Kidney (tissue), 14 donors: Measurements from ENCODE around the gene NUB1. TPM values are rescaled to one million over a fixed set of nuclear protein-coding genes. Genes with fewer than 3 reads are reported as not detected.

Experiments used
- DNase-seq, 5 donors: peaks; one replicate each; pipeline ENCODE4 v3.0.0-alpha.2; 2013 to 2020
- FAIRE-seq: peaks from 2 replicates; lab custom pipeline; 2012; peaks lifted over from hg19 to GRCh38; lab: Jason Lieb, UNC
- H3K27ac ChIP-seq, 2 donors: one replicate each; pipeline ENCODE4 v1.7.0; 2013; ENCODE audit warnings: low read depth in 2 of 2, low read length in 2 of 2, inconsistent platforms in 1 of 2
- H3K27me3 ChIP-seq: one replicate; pipeline ENCODE4 v1.7.1; 2013; ENCODE audit warnings: low read length, inconsistent platforms; ENCODE audit not compliant: control insufficient read depth, insufficient read depth
- H3K36me3 ChIP-seq, 3 donors: one replicate each; pipeline versions ENCODE4 v1.7.0 to v1.7.1; 2013; ENCODE audit warnings: low read length in 3 of 3, control low read depth in 1 of 3, inconsistent platforms in 1 of 3; ENCODE audit not compliant: insufficient read depth in 3 of 3, control insufficient read depth in 2 of 3
- H3K4me1 ChIP-seq, 3 donors: one replicate each; pipeline versions ENCODE4 v1.7.0 to v1.7.1; 2013; ENCODE audit warnings: low read length in 3 of 3, inconsistent platforms in 1 of 3, low read depth in 1 of 3; ENCODE audit not compliant: control insufficient read depth in 2 of 3, insufficient read depth in 2 of 3
- H3K4me3 ChIP-seq, 3 donors: one replicate each; pipeline versions ENCODE4 v1.7.0 to v1.8.1; 2013; ENCODE audit warnings: low read length in 3 of 3, control low read depth in 1 of 3, inconsistent platforms in 1 of 3
- H3K9ac ChIP-seq, 3 donors: one replicate each; pipeline versions ENCODE4 v1.7.0 to v1.7.1; 2013; ENCODE audit warnings: low read length in 3 of 3, control low read depth in 1 of 3, inconsistent platforms in 1 of 3
- H3K9me3 ChIP-seq, 3 donors: one replicate each; pipeline versions ENCODE4 v1.7.0 to v1.7.1; 2013; ENCODE audit warnings: low read length in 3 of 3, control low read depth in 1 of 3, inconsistent platforms in 1 of 3; ENCODE audit not compliant: control insufficient read depth in 2 of 3, insufficient read depth in 1 of 3
- intact Hi-C: fragments of 100-400 bp; cut with DNase I; formaldehyde crosslinking; loops from one replicate; pipeline ENCODE4 v1.11.1; 2022
- polyA plus RNA-seq: library from polyadenylated mRNA; stranded (reverse); fragments of 350-450 nt; fragmentation: Illumina TruSeq; extraction: RNeasy Lipid Tissue Mini Kit (QIAGEN cat#74804); gene quantifications from one replicate; pipeline ENCODE4 v1.2.3, GENCODE V29; 2014; ENCODE audit warnings: low read depth, low replicate concordance; ENCODE audit not compliant: insufficient read depth
- total RNA-seq: library from RNA; stranded (reverse); fragmentation: NEBNext Ultra II Directional; extraction: Animal tissue kit (Norgen Biotek cat#: 25700); gene quantifications from one replicate; pipeline ENCODE4 v1.2.1, GENCODE V29; 2021
- TF ChIP-seq, protein P1 (sequence below): IDR thresholded peaks from 3 replicates; pipeline ENCODE4 v1.5.1; 2012; ENCODE audit warnings: mild to moderate bottlenecking, moderate library complexity, borderline replicate concordance; ENCODE audit not compliant: insufficient read depth; ENCODE audit errors: extremely low read depth
- donor health status: control.
- donor health status: control.
- donor health status: control.
- donor health status: control.
- donor health status: control.
- donor health status: DM: yes; HTN: yes; CAD: no.
- donor health status: Normal renal cell carcinoma (clear cell type).

NUB1 gene
- total and polyA plus RNA-seq, 2 donors from 2014 or later: 32.7 to 51.8 TPM

DNA sequence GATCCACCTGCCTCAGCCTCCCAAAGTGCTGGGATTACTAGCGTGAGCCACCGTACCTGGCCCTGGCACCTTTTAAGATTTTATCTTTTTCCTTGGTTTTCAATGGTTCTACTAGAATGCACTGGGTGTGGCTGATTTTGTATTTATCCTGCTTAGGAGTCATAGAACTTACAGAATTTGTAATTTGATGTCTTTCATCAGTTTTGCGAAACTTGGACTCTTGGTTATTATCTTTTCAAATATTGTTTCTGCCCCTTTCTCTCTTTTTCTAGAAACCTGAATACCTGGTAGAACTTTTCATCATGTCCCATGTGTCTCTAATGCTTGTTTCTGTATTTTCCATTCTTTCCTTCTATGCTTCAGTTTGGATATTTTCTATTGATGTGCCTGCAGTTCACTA lies 2.8 kb upstream of the NUB1 start:
- peaks cover 0 to 7% (median 0%) of the 10 kb centered on the region in 3 donors for H3K4me1 ChIP-seq
- FAIRE-seq (no peak), DNase-seq (no peak)
- no peaks in the 10 kb centered on the region for H3K27me3 ChIP-seq
- TF ChIP-seq, protein P1, sequence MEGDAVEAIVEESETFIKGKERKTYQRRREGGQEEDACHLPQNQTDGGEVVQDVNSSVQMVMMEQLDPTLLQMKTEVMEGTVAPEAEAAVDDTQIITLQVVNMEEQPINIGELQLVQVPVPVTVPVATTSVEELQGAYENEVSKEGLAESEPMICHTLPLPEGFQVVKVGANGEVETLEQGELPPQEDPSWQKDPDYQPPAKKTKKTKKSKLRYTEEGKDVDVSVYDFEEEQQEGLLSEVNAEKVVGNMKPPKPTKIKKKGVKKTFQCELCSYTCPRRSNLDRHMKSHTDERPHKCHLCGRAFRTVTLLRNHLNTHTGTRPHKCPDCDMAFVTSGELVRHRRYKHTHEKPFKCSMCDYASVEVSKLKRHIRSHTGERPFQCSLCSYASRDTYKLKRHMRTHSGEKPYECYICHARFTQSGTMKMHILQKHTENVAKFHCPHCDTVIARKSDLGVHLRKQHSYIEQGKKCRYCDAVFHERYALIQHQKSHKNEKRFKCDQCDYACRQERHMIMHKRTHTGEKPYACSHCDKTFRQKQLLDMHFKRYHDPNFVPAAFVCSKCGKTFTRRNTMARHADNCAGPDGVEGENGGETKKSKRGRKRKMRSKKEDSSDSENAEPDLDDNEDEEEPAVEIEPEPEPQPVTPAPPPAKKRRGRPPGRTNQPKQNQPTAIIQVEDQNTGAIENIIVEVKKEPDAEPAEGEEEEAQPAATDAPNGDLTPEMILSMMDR: no peak
- intact Hi-C loops: no loop called here
- no peaks in the 10 kb centered on the region for H3K9me3 ChIP-seq
- H3K27ac ChIP-seq: no peak overlapping the region
- H3K4me3 ChIP-seq: no peak overlapping the region
- H3K9ac ChIP-seq: no peak overlapping the region
- no peaks in the 10 kb centered on the region for H3K36me3 ChIP-seq

DNA sequence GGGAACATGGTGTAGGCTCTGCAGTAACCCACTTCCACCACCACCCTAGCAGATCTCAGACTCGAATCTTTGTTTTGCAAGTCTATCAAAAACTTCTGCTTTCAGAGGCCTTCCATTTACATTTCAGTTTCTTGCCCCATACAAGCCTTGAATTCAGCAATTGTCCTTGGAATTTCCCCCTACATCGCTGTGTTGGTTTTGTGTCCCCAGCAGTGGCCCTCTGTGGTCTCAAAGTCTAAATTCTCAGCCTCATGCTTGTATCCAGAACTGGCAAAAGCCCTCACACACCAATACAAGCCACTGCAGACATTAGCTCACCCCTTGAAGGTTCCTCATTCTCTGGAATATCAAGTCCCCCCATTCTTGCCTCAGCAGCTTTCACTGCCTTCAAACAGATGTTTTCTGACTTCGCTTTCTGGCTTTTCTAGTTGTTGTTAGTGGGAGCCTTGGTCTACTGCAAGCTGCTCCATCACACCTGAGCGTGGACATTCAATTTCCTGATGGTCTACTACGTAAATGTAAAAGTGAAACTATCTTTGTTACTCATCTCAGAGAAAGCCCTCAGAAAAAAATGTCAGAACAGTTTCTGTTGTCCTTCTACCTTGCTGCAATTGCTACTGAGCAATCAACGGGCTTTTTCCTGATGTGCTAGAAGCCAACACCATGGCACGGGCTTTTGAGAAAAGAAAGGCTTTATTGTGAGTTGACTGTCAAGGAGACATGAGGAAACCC lies 1.8 kb upstream of the NUB1 start:
- Histone ChIP-seq H3K27ac (no peak overlapping the region), H3K4me1 (peaks cover 0 to 7% (median 0%) of the 10 kb centered on the region in 3 donors), H3K36me3 (no peaks in the 10 kb centered on the region), H3K9ac (no peak overlapping the region), H3K27me3 (no peaks in the 10 kb centered on the region), H3K4me3 (no peak overlapping the region), H3K9me3 (no peaks in the 10 kb centered on the region)
- FAIRE-seq (no peak), DNase-seq (no peak)
- intact Hi-C loops: no loop called here
- TF ChIP-seq, protein P1: no peak

DNA sequence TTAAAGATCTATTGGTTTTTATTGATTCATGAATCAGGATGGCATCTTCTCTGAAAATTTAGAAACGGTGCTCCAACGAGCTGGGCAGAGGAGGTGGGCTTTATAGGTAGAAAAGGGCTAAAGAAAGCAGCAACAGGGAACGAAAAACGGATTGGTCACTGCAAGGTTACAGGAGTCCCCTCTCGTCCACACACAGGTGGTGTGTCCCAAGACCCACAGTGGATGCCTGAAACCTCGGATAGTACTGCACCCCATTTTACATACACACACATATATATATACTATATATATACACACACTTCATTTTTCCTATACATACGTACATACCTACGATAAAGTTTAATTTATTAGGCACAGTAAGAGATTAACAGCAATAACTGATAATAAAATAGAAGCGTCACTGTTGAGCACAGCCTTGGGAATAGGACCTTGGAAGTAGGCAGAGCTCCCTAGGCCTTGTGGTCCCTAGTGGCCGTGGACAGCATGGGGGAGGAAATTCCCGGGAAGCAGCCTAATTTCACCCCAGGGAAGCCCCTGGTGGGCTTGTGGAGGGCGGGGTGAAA lies 737 bp upstream of the NUB1 start:
- Histone ChIP-seq H3K27ac (peak overlapping the region; percentile 25 to 60), H3K9me3 (no peaks in the 10 kb centered on the region), H3K4me3 (peak overlapping the region; percentile 18 to 46 (median 46)), H3K4me1 (peaks cover 0 to 8% (median 0%) of the 10 kb centered on the region in 3 donors), H3K27me3 (no peaks in the 10 kb centered on the region), H3K36me3 (peaks cover 0 to 5% (median 3%) of the 10 kb centered on the region in 3 donors), H3K9ac (no peak overlapping the region)
- DNase-seq (no peak), FAIRE-seq (no peak)
- intact Hi-C loops: no loop called here
- TF ChIP-seq, protein P1: no peak
